HepG2 (cell line): ENCODE data around the gene FUT4. TPM values are rescaled to one million over a fixed set of nuclear protein-coding genes. Genes with fewer than 3 reads are reported as not detected.

Source experiments
- ARID3A ChIP-seq: IDR thresholded peaks from 2 replicates; pipeline ENCODE4 v1.6.1; 2012; ENCODE audit warnings: low read depth, low read length, improper control_type of control experiment
- CENPX ChIP-seq: sonication (generic); formaldehyde crosslinking; IDR thresholded peaks from 2 replicates; pipeline ENCODE4 v1.9.0; 2021; ENCODE audit warnings: mild to moderate bottlenecking, missing genetic modification reagents, moderate library complexity
- DDIT3 ChIP-seq: sonication (generic); formaldehyde crosslinking; IDR thresholded peaks from 2 replicates; pipeline ENCODE4 v1.4.0; 2020; ENCODE audit warnings: mild to moderate bottlenecking, missing genetic modification reagents
- FOXO4 ChIP-seq: sonication (generic); formaldehyde crosslinking; conservative IDR thresholded peaks from 2 replicates; pipeline ENCODE4 v1.8.1; 2023; ENCODE audit warnings: missing genetic modification reagents
- GRHL1 ChIP-seq: sonication (generic); formaldehyde crosslinking; conservative IDR thresholded peaks from 2 replicates; pipeline ENCODE4 v1.8.0; 2022; ENCODE audit warnings: missing genetic modification reagents
- REXO4 ChIP-seq: sonication (generic); formaldehyde crosslinking; IDR thresholded peaks from 2 replicates; pipeline ENCODE4 v1.8.0; 2022; ENCODE audit warnings: missing genetic modification reagents, mild to moderate bottlenecking, borderline replicate concordance
- SP140L ChIP-seq: sonication (generic); formaldehyde crosslinking; IDR thresholded peaks from 2 replicates; pipeline ENCODE4 v1.4.0; 2020; ENCODE audit warnings: missing genetic modification reagents, borderline replicate concordance
- THRA ChIP-seq: sonication (generic); formaldehyde crosslinking; IDR thresholded peaks from 2 replicates; pipeline ENCODE4 v1.4.0; 2020; ENCODE audit warnings: missing genetic modification reagents, borderline replicate concordance
- ZMYM4 ChIP-seq: sonication (generic); formaldehyde crosslinking; IDR thresholded peaks from 2 replicates; pipeline ENCODE4 v1.8.1; 2023; ENCODE audit warnings: mild to moderate bottlenecking, missing genetic modification reagents
- ZNF280B ChIP-seq: sonication (generic); formaldehyde crosslinking; IDR thresholded peaks from 2 replicates; pipeline ENCODE4 v1.5.0; 2020; ENCODE audit warnings: missing genetic modification reagents, mild to moderate bottlenecking, borderline replicate concordance
- ZNF431 ChIP-seq: sonication (generic); formaldehyde crosslinking; IDR thresholded peaks from 2 replicates; pipeline ENCODE4 v1.9.0; 2022; ENCODE audit warnings: missing genetic modification reagents, low read depth, mild to moderate bottlenecking, borderline replicate concordance
- ZNF510 ChIP-seq: sonication (generic); formaldehyde crosslinking; IDR thresholded peaks from 2 replicates; pipeline ENCODE4 v1.4.0; 2020; ENCODE audit warnings: low read depth, mild to moderate bottlenecking, missing genetic modification reagents
- ZNF687 ChIP-seq: sonication (generic); formaldehyde crosslinking; IDR thresholded peaks from 2 replicates; pipeline ENCODE4 v1.5.1; 2020; ENCODE audit warnings: mild to moderate bottlenecking, missing genetic modification reagents, moderate library complexity
- ZNF724P ChIP-seq: sonication (generic); formaldehyde crosslinking; IDR thresholded peaks from 2 replicates; pipeline ENCODE4 v1.8.0; 2022; ENCODE audit warnings: missing genetic modification reagents, borderline replicate concordance
- polyA plus RNA-seq, 8 experiments: library from polyadenylated mRNA; depleted of rRNA in 3 of 8; stranded (reverse) in 7 of 8; unstranded in 1 of 8; fragments of >200 nt; fragmentation: Illumina TruSeq in 4 of 8; extraction: Trizol in 4 of 8; gene quantifications; 2 replicates each; pipeline versions ENCODE4 v1.2.1 to v1.2.3, GENCODE V29; 2011 to 2016; ENCODE audit warnings: low read depth in 4 of 8, missing spikeins in 1 of 8, mixed read lengths in 1 of 8; ENCODE audit not compliant: insufficient read depth in 1 of 8
- total RNA-seq, 5 experiments: library from RNA; depleted of rRNA; stranded (reverse); fragments of >200 nt; fragmentation: Illumina TruSeq; extraction: Trizol; gene quantifications; 2 replicates each; pipeline ENCODE4 v1.2.3, GENCODE V29; 2016; ENCODE audit warnings: low read depth in 1 of 5

The FUT4 gene
- total and polyA plus RNA-seq, 2 of the 13 experiments (the other 11 are each of a cell fraction or from before 2014, with no cell fraction given): 0.28 to 0.60 TPM

- TF ChIP-seq FOXO4 (CRISPR knock-in tag) (no peak), ZNF687 (CRISPR knock-in tag) (peak; percentile 72), ARID3A (no peak), ZNF724P (CRISPR knock-in tag) (no peak), THRA (CRISPR knock-in tag) (no peak), GRHL1 (CRISPR knock-in tag) (no peak), REXO4 (no peak), SP140L (no peak), CENPX (CRISPR knock-in tag) (no peak), DDIT3 (CRISPR knock-in tag) (no peak), ZNF280B (CRISPR knock-in tag) (no peak), ZMYM4 (CRISPR knock-in tag) (no peak), ZNF510 (CRISPR knock-in tag) (no peak), ZNF431 (CRISPR knock-in tag) (no peak)
Measured at GRCh38 chr11:94511932-94512781, 31.6 kb upstream of the FUT4 start, which contains the start of gene C11orf97 (continued).
